Stomach (tissue), 9 donors: Measurements from ENCODE around the gene KDM8. TPM values are rescaled to one million over a fixed set of nuclear protein-coding genes. Genes with fewer than 3 reads are reported as not detected.
A peak's percentile ranks its signal among the peaks of the same experiment; 100 is the strongest.

Experiments used
- DNase-seq, 2 donors: peaks; one replicate each; pipeline versions ENCODE4 v3.0.0 to v3.0.0-alpha.2; 2013 to 2019
- H3K27ac ChIP-seq, 5 donors: fragments of 200-600 bp in 4 of 5; sonication (generic) in 4 of 5; one replicate each; pipeline ENCODE4 v1.5.1; 2013 to 2019; ENCODE audit warnings: mild to moderate bottlenecking in 1 of 5, moderate library complexity in 1 of 5
- H3K27me3 ChIP-seq, 3 donors: fragments of 200-600 bp; sonication (generic); one replicate each; pipeline ENCODE4 v1.5.1; 2017 to 2019; ENCODE audit warnings: mixed run types in 1 of 3
- H3K36me3 ChIP-seq, 4 donors: fragments of 200-600 bp; sonication (generic); 1 replicate in 3 of 4; 2 replicates in 1 of 4; pipeline ENCODE4 v1.5.1; 2016 to 2019
- H3K4me1 ChIP-seq, 4 donors: fragments of 200-600 bp; sonication (generic); one replicate each; pipeline ENCODE4 v1.5.1; 2016 to 2019
- H3K4me3 ChIP-seq, 4 donors: fragments of 200-600 bp; sonication (generic) in 3 of 4; one replicate each; pipeline ENCODE4 v1.5.1; 2016 to 2019; ENCODE audit warnings: mild to moderate bottlenecking in 1 of 4
- H3K9me3 ChIP-seq, 4 donors: fragments of 200-600 bp; sonication (generic); one replicate each; pipeline ENCODE4 v1.5.1; 2016 to 2019
- CTCF ChIP-seq, 7 experiments: fragments of 450-650 bp in 4 of 7; fragments of 200-600 bp in 3 of 7; sonication (generic) in 3 of 7; IDR thresholded peaks; one replicate each; pipeline ENCODE4 v1.5.1; 2016 to 2019; ENCODE audit warnings: antibody characterized with exemption in 7 of 7, control low read depth in 2 of 7, mild to moderate bottlenecking in 1 of 7
- EP300 ChIP-seq: sonication (generic); formaldehyde crosslinking; IDR thresholded peaks from one replicate; pipeline ENCODE4 v1.6.1; 2017; ENCODE audit warnings: antibody characterized with exemption
- POLR2A ChIP-seq, 4 donors: fragments of 450-650 bp; IDR thresholded peaks; one replicate each; pipeline ENCODE4 v1.6.1; 2016; ENCODE audit warnings: antibody characterized with exemption in 4 of 4, control low read depth in 2 of 4, mild to moderate bottlenecking in 1 of 4, moderate library complexity in 1 of 4
- POLR2AphosphoS5 ChIP-seq, 3 donors: sonication (generic); formaldehyde crosslinking; IDR thresholded peaks; one replicate each; pipeline ENCODE4 v1.6.1; 2016; ENCODE audit warnings: antibody characterized with exemption in 3 of 3
- WGBS, 5 donors: extraction: QIAGEN DNeasy Blood & Tissue Kit in 3 of 5; methylation state at CpG; one replicate each; pipeline versions ENCODE4 v1.1.5 to v1.1.7; 2013 to 2018; 5-methylcytosine and 5-hydroxymethylcytosine counted together
- intact Hi-C: fragments of 100-400 bp; cut with DNase I; formaldehyde crosslinking; loops from one replicate; pipeline ENCODE4 v1.15.1; 2023; ENCODE audit warnings: low total_unique reads
- polyA plus RNA-seq, 3 donors: library from polyadenylated mRNA; stranded (reverse); fragments of 200-250 nt; gene quantifications; one replicate each; pipeline ENCODE4 v1.2.3, GENCODE V29; 2013
- total RNA-seq, 5 donors: library from RNA; depleted of rRNA; stranded (reverse); fragments of >200 nt; gene quantifications; one replicate each; pipeline versions ENCODE4 v1.1.0 to v1.2.3, GENCODE V29; 2014 to 2016
- donor health status: healthy with polysubstance abuse.
- donor health status: Bipolar disorder and iron deficiency.
- donor health status: healthy.

The KDM8 gene
- total and polyA plus RNA-seq, 8 donors: 1.4 to 58.3 (median 2.9) TPM

GRCh38 chr16:27251541-27252205 is 48.3 kb downstream of the KDM8 start:
- Histone ChIP-seq H3K9me3 (no peaks in the 10 kb centered on the region), H3K4me1 (peaks cover 9 to 50% (median 27%) of the 10 kb centered on the region in 4 donors), H3K4me3 (no peak overlapping the region), H3K36me3 (peaks cover 6 to 23% (median 16%) of the 10 kb centered on the region in 4 donors), H3K27ac (peak overlapping the region in 1 of 5 donors; percentile 84), H3K27me3 (no peaks in the 10 kb centered on the region)
- 88 to 94% (median 93%) methylated on average over 8 of the region's 8 CpGs for WGBS, 5 donors
- no peak for DNase-seq
- TF ChIP-seq POLR2A (IDR thresholded peaks at IDR 0.05) (no peak), POLR2AphosphoS5 (IDR thresholded peaks at IDR 0.05) (no peak), EP300 (no peak)
- intact Hi-C loops: no loop called here

GRCh38 chr16:27252206-27252585 is 48.9 kb downstream of the KDM8 start:
- no peak for DNase-seq
- 89 to 92% (median 90%) methylated on average over 6 of the region's 6 CpGs for WGBS, 5 donors
- no peaks in the 10 kb centered on the region for H3K27me3 ChIP-seq
- no peaks in the 10 kb centered on the region for H3K9me3 ChIP-seq
- peaks cover 6 to 28% (median 22%) of the 10 kb centered on the region in 4 donors for H3K36me3 ChIP-seq
- H3K4me1 ChIP-seq: peaks cover 9 to 45% (median 27%) of the 10 kb centered on the region in 4 donors
- TF ChIP-seq POLR2A (IDR thresholded peaks at IDR 0.05): no peak
- TF ChIP-seq CTCF (IDR thresholded peaks at IDR 0.05): no peak
- no peak for TF ChIP-seq POLR2AphosphoS5 (IDR thresholded peaks at IDR 0.05)
- TF ChIP-seq EP300: no peak
- peak overlapping the region in 3 of 5 donors; percentile 66 to 84 (median 81) for H3K27ac ChIP-seq
- no peak overlapping the region for H3K4me3 ChIP-seq
- intact Hi-C loops: no loop called here

- H3K4me1 ChIP-seq: peaks cover 9 to 57% (median 34%) of the 10 kb centered on the region in 4 donors
- WGBS, 5 donors: 66 to 82% (median 73%) methylated on average over 6 of the region's 6 CpGs
- H3K4me3 ChIP-seq: no peak overlapping the region
- H3K36me3 ChIP-seq: peaks cover 6 to 30% (median 25%) of the 10 kb centered on the region in 4 donors
- DNase-seq: no peak
- no peaks in the 10 kb centered on the region for H3K9me3 ChIP-seq
- intact Hi-C loops: no loop called here
- peak overlapping the region in 4 of 5 donors; percentile 63 to 84 (median 74) for H3K27ac ChIP-seq
- TF ChIP-seq POLR2A (IDR thresholded peaks at IDR 0.05): no peak
- TF ChIP-seq EP300: no peak
- peak in 1 of 3 donors; percentile 33 for TF ChIP-seq POLR2AphosphoS5 (IDR thresholded peaks at IDR 0.05)
- no peak for TF ChIP-seq CTCF (IDR thresholded peaks at IDR 0.05)
- H3K27me3 ChIP-seq: no peaks in the 10 kb centered on the region
Measured at GRCh38 chr16:27253526-27253930, 50.2 kb downstream of the KDM8 start.

- Histone ChIP-seq H3K4me1 (peaks cover 9 to 65% (median 41%) of the 10 kb centered on the region in 4 donors), H3K27me3 (no peaks in the 10 kb centered on the region), H3K36me3 (peaks cover 6 to 30% (median 25%) of the 10 kb centered on the region in 4 donors), H3K4me3 (no peak overlapping the region), H3K27ac (peak overlapping the region in 4 of 5 donors; percentile 63 to 84 (median 74)), H3K9me3 (no peaks in the 10 kb centered on the region)
- WGBS, 5 donors: 78 to 89% (median 86%) methylated on average over 3 of the region's 3 CpGs
- peak in 2 of 3 donors; percentile 51 to 77 for TF ChIP-seq POLR2AphosphoS5 (IDR thresholded peaks at IDR 0.05)
- no peak for TF ChIP-seq EP300
- DNase-seq: no peak
- intact Hi-C loops: no loop called here
Measured at GRCh38 chr16:27254262-27254811, 51.0 kb downstream of the KDM8 start.

GRCh38 chr16:27256861-27257260 is 53.5 kb downstream of the KDM8 start:
- peaks cover 9 to 80% (median 44%) of the 10 kb centered on the region in 4 donors for H3K4me1 ChIP-seq
- no peaks in the 10 kb centered on the region for H3K27me3 ChIP-seq
- H3K9me3 ChIP-seq: no peaks in the 10 kb centered on the region
- H3K27ac ChIP-seq: peak overlapping the region in 3 of 5 donors; percentile 73 to 84 (median 81)
- 96 to 100% (median 98%) methylated on average over 3 of the region's 3 CpGs for WGBS, 5 donors
- TF ChIP-seq EP300 (no peak), POLR2A (IDR thresholded peaks at IDR 0.05) (no peak), CTCF (IDR thresholded peaks at IDR 0.05) (no peak), POLR2AphosphoS5 (IDR thresholded peaks at IDR 0.05) (no peak)
- no peak for DNase-seq
- intact Hi-C loops: no loop called here
- peaks cover 6 to 30% (median 25%) of the 10 kb centered on the region in 4 donors for H3K36me3 ChIP-seq
- no peak overlapping the region for H3K4me3 ChIP-seq
